Esophagus squamous epithelium (tissue), 5 donors: ENCODE measurements around the gene NOL12. TPM values are rescaled to one million over a fixed set of nuclear protein-coding genes. Genes with fewer than 3 reads are reported as not detected.

Experiments
- DNase-seq: peaks from one replicate; lab custom pipeline; 2025; lab: John Stamatoyannopoulos, UW
- H3K27ac ChIP-seq, 4 donors: fragments of 200-600 bp; sonication (generic); one replicate each; pipeline ENCODE4 v1.5.1; 2016 to 2019; ENCODE audit warnings: mild to moderate bottlenecking in 1 of 4
- H3K27me3 ChIP-seq, 4 donors: fragments of 200-600 bp; sonication (generic); 1 replicate in 3 of 4; 2 replicates in 1 of 4; pipeline versions ENCODE4 v1.5.1 to v1.6.0; 2017 to 2021; ENCODE audit warnings: antibody characterized with exemption in 1 of 4
- H3K36me3 ChIP-seq, 3 donors: fragments of 200-600 bp; sonication (generic); one replicate each; pipeline ENCODE4 v1.5.1; 2016 to 2019
- H3K4me1 ChIP-seq, 3 donors: fragments of 200-600 bp; sonication (generic); one replicate each; pipeline ENCODE4 v1.5.1; 2017 to 2019
- H3K4me3 ChIP-seq, 4 donors: fragments of 200-600 bp; sonication (generic); 1 replicate in 3 of 4; 2 replicates in 1 of 4; pipeline ENCODE4 v1.5.1; 2016 to 2019; ENCODE audit warnings: mild to moderate bottlenecking in 2 of 4, moderate library complexity in 1 of 4
- H3K9me3 ChIP-seq, 3 donors: fragments of 200-600 bp; sonication (generic); one replicate each; pipeline ENCODE4 v1.5.1; 2016 to 2019
- CTCF ChIP-seq, 6 experiments: fragments of 450-650 bp in 4 of 6; fragments of 200-600 bp in 2 of 6; sonication (generic) in 2 of 6; IDR thresholded peaks; one replicate each; pipeline ENCODE4 v1.5.1; 2016 to 2019; ENCODE audit warnings: antibody characterized with exemption in 6 of 6, mild to moderate bottlenecking in 4 of 6, moderate library complexity in 4 of 6
- POLR2A ChIP-seq, 4 donors: fragments of 450-650 bp; IDR thresholded peaks; one replicate each; pipeline ENCODE4 v1.6.1; 2017; ENCODE audit warnings: antibody characterized with exemption in 4 of 4, mild to moderate bottlenecking in 4 of 4, moderate library complexity in 3 of 4
- WGBS, 2 donors: methylation state at CpG; one replicate each; pipeline ENCODE4 v1.1.5; 2018; 5-methylcytosine and 5-hydroxymethylcytosine counted together
- intact Hi-C: fragments of 100-400 bp; cut with DNase I; formaldehyde crosslinking; loops from one replicate; pipeline ENCODE4 v1.15.0; 2022
- total RNA-seq, 4 donors: library from RNA; depleted of rRNA; stranded (reverse); fragments of >200 nt; gene quantifications; one replicate each; pipeline ENCODE4 v1.1.0, GENCODE V29; 2016
- donor health status: DM: yes; HTN: yes; CAD: no.

Gene NOL12
- total RNA-seq, 4 donors from 2014 or later: 34.3 to 44.5 (median 40.8) TPM

- Histone ChIP-seq H3K27me3 (no peaks in the 10 kb centered on the region), H3K9me3 (no peaks in the 10 kb centered on the region), H3K4me1 (peaks cover 26 to 44% (median 28%) of the 10 kb centered on the region in 3 donors), H3K27ac (peak overlapping the region; percentile 72 to 87 (median 82)), H3K36me3 (peaks cover 9 to 31% (median 15%) of the 10 kb centered on the region in 3 donors), H3K4me3 (peak overlapping the region; percentile 48 to 86 (median 64))
- DNase-seq: no peak
- TF ChIP-seq POLR2A (IDR thresholded peaks at IDR 0.05) (no peak), CTCF (IDR thresholded peaks at IDR 0.05) (no peak)
- 4 to 7% methylated on average over 4 to 5 of the region's 6 CpGs for WGBS, 2 donors
- intact Hi-C loops: no loop called here
Measured at GRCh38 chr22:37657590-37658132, 28.5 kb upstream of the NOL12 start.

GRCh38 chr22:37658133-37659065, 27.7 kb upstream of the NOL12 start, which contains the start of gene PDXP:
TSS of gene PDXP (plus strand) at chr22:37658723. CDS start at chr22:37658783, 60 bp downstream.
- Histone ChIP-seq H3K27ac (peak within 1 kb of the TSS; percentile 72 to 87 (median 82)), H3K4me3 (peak within 1 kb of the TSS; percentile 48 to 86 (median 64)), H3K27me3 (no peaks in the 10 kb centered on the region), H3K4me1 (peaks cover 26 to 44% (median 28%) of the 10 kb centered on the region in 3 donors), H3K9me3 (no peaks in the 10 kb centered on the region), H3K36me3 (peaks cover 2 to 23% (median 11%) of the 10 kb centered on the region in 3 donors)
- intact Hi-C loops: no loop called here
- DNase-seq: peak; percentile 93
- TF ChIP-seq POLR2A (IDR thresholded peaks at IDR 0.05): peak in 3 of 4 donors; percentile 58 to 78 (median 64)
- TF ChIP-seq CTCF (IDR thresholded peaks at IDR 0.05): no peak
- WGBS, 2 donors: 0 to 1% methylated on average over 14 to 18 of the region's 101 CpGs

GRCh38 chr22:37659066-37659896, 26.9 kb upstream of the NOL12 start:
- intact Hi-C loops: no loop called here
- no peak for DNase-seq

More at GRCh38 chr22:37659066-37659896, 26.9 kb upstream of the NOL12 start:
- Histone ChIP-seq H3K4me1 (peaks cover 26 to 44% (median 28%) of the 10 kb centered on the region in 3 donors), H3K36me3 (peaks cover 0 to 15% (median 2%) of the 10 kb centered on the region in 3 donors), H3K9me3 (no peaks in the 10 kb centered on the region), H3K4me3 (peak overlapping the region; percentile 48 to 86 (median 64)), H3K27ac (peak overlapping the region; percentile 43 to 87 (median 74)), H3K27me3 (no peaks in the 10 kb centered on the region)
- TF ChIP-seq POLR2A (IDR thresholded peaks at IDR 0.05) (no peak), CTCF (IDR thresholded peaks at IDR 0.05) (no peak)
- 7 to 23% methylated on average over 8 to 13 of the region's 68 CpGs for WGBS, 2 donors
